DMS79 treated with DMSO at 0.1 percent for 48 hours (cell line): ENCODE measurements around the gene LEMD3.
"Not testable (repeated sequence)": the region's sequence is repeated elsewhere in the genome, so short reads cannot be mapped to it uniquely, and the experiment has no call there.

ENCODE experiments used
- DNase-seq: peaks from one replicate; lab custom pipeline; 2025; lab: John Stamatoyannopoulos, UW

Gene LEMD3

GRCh38 chr12:65279369-65280112 is 110.2 kb downstream of the LEMD3 start:
- DNase-seq: no peak

- no peak for DNase-seq
Measured at GRCh38 chr12:65280306-65280705, 110.9 kb downstream of the LEMD3 start.

DNA sequence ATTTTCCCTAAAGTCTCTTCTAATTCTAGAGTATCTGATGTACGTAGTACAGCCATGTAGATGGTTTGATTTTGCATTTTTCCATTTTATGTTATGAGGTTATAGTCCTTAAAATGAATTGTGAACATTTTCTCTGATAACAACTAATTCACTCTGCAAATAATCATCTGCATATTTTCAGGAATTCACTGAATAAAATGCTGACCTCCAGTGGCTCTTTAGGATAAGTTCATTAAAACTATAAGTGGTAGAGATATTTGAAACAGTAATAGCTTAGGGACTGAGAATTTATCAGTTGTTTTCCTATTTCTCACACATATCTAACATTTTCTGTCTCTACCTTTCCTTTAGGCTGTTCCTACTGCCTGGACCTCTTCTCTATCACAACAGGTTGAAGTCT is 113.5 kb downstream of the LEMD3 start:
- no peak for DNase-seq

- DNase-seq: not testable (repeated sequence)
Measured at GRCh38 chr12:65285532-65285931, 116.1 kb downstream of the LEMD3 start.

DNA sequence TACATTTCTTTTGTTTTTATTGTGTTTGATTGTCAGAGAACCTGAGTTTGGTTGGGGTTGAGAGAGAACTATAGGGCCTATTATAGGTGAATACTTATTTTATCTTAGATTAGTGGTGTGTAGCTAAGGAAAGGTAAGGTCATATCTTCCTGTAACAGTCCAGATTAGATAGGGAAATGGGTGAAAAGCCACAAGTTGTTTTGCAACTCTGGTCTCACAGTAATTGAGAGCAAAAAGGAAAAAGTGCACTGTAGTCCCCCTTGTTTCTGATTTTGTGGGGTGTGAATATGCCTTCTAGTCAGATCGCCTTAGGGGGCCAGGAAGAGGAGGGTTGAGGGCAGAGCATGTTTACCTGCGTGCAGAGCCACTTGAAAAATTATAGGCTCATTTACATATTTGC is 118.0 kb downstream of the LEMD3 start:
- DNase-seq: no peak

DNA sequence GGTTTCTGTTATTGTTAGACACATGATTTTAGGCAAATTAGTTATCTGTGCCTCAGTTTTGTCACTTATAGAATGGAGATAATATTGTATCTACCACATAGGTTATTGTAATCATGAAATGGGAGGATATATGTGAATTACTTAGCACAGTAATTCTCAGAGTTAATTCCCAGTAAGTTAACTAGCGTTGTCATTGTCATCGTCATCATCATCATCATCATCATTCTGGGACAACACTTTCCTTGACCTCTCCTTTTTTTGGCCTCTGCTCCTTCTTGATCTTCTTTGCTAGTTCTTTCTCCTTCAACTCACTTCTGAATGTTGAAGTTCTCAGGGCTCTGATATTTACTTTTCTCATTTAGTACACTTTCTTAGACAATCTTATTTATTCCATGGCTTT is 122.9 kb downstream of the LEMD3 start:
- DNase-seq: no peak

GRCh38 chr12:65293735-65294134 is 124.4 kb downstream of the LEMD3 start:
- no peak for DNase-seq

DNA sequence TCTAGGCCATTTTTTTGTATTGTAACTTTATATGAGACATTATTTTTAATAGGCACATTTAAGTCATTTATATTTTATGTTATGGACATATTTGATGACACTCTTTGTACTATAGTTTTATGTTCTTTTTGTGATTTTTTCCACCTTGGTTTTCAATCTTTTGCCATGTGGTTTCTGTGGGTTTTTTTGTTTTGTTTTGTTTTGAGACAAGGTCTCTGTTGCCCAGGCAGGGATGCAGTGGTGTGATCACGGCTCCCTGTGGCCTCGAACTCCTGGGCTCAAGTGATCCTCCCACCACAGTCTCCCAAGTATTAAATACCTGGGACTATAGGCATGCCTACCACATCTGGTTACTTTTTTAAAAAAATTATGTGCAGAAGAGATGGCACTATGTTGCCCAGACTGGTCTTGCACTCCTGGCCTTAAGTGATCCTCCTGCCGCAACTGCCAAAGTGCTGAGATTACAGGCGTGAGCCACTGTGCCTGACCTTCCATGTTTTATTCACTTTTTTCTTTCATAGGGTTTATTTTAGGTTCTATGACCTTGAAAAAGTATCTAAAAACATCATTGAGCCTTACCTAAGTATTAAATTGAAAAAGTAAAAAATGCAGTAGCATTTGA is 125.4 kb downstream of the LEMD3 start:
- no peak for DNase-seq

DNA sequence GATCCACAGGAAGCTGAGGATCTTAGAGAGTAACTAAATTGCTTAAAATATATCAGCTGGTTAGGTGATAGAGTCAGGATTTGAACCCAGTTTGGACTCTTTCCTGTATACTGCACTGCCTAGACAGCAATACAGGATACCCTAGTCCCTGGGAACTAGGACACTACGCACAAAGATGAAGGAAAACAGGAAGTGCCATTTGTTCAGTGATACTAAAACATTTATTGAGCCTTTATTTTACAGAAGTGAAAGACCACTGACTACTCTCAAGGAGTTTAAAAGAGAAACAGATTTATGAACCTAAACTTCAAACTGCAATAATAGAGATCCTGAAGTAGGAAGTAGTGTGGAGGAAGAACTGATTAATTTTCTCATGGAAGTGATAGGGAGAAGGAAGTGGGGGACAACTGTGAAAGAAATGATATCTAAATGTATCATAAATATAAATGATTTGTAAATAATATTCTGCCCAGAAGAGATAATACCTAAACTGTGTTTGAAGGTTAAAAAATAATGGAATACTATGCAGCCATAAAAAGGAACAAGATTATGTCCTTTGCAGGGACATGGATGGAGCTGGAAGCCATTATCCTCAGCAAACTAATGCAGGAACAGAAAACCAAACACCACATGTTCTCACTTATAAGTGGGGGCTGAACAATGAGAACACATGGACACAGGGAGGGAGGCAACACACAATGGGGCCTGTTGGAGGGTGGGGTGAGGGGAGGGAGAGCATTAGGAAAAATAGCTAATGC is 127.3 kb downstream of the LEMD3 start:
- no peak for DNase-seq
